Heart left ventricle (tissue), 16 donors: ENCODE results near the gene PACRG. TPM values are rescaled to one million over a fixed set of nuclear protein-coding genes. Genes with fewer than 3 reads are reported as not detected.

Experiments used
- ATAC-seq, 4 donors: fragments of 200-7000 bp; cut with Tn5 transposase; one replicate each; pipeline ENCODE4 v1.9.1; 2020 to 2022; ENCODE audit warnings: moderate library complexity in 4 of 4, mild to moderate bottlenecking in 3 of 4, moderate number of reproducible peaks in 1 of 4
- DNase-seq, 5 donors: peaks; one replicate each; pipeline ENCODE4 v3.0.0-alpha.2; 2020
- H3K27ac ChIP-seq, 12 donors: fragments of 200-600 bp; sonication (generic) in 4 of 12; one replicate each; pipeline versions ENCODE4 v1.5.0 to v1.8.0; 2016 to 2022; ENCODE audit warnings: mild to moderate bottlenecking in 2 of 12
- H3K27me3 ChIP-seq, 9 donors: fragments of 200-600 bp; sonication (generic) in 2 of 9; one replicate each; pipeline versions ENCODE4 v1.5.1 to v1.8.0; 2016 to 2022; ENCODE audit warnings: mild to moderate bottlenecking in 3 of 9
- H3K36me3 ChIP-seq, 9 donors: fragments of 200-600 bp; sonication (generic) in 2 of 9; one replicate each; pipeline versions ENCODE4 v1.5.0 to v1.8.0; 2018 to 2022; ENCODE audit warnings: mild to moderate bottlenecking in 2 of 9
- H3K4me1 ChIP-seq, 12 donors: fragments of 200-600 bp; sonication (generic) in 4 of 12; one replicate each; pipeline versions ENCODE4 v1.5.0 to v1.8.0; 2016 to 2022; ENCODE audit warnings: mild to moderate bottlenecking in 3 of 12
- H3K4me3 ChIP-seq, 12 donors: fragments of 200-600 bp; sonication (generic) in 4 of 12; one replicate each; pipeline versions ENCODE4 v1.5.0 to v1.8.0; 2017 to 2022; ENCODE audit warnings: mild to moderate bottlenecking in 9 of 12, moderate library complexity in 4 of 12
- H3K9me3 ChIP-seq, 12 donors: fragments of 200-600 bp; sonication (generic) in 4 of 12; one replicate each; pipeline versions ENCODE4 v1.5.0 to v1.8.0; 2016 to 2022; ENCODE audit warnings: mild to moderate bottlenecking in 1 of 12
- CTCF ChIP-seq, 12 donors: fragments of 200-600 bp; sonication (generic) in 4 of 12; IDR thresholded peaks; one replicate each; pipeline versions ENCODE4 v1.5.0 to v1.8.0; 2018 to 2022; ENCODE audit warnings: antibody characterized with exemption in 12 of 12, mild to moderate bottlenecking in 5 of 12
- POLR2A ChIP-seq, 2 donors: fragments of 450-650 bp; IDR thresholded peaks; one replicate each; pipeline ENCODE4 v1.6.1; 2017; ENCODE audit warnings: antibody characterized with exemption in 2 of 2, mild to moderate bottlenecking in 2 of 2, moderate library complexity in 2 of 2
- WGBS, 4 donors: extraction: QIAGEN DNeasy Blood & Tissue Kit in 2 of 4; methylation state at CpG; one replicate each; pipeline versions ENCODE4 v1.1.5 to v1.1.7; 2013 to 2018; 5-methylcytosine and 5-hydroxymethylcytosine counted together
- intact Hi-C, 10 donors: fragments of 100-400 bp; cut with DNase I; formaldehyde crosslinking; loops; one replicate each; pipeline versions ENCODE4 v1.11.1 to v1.14.2; 2022
- polyA plus RNA-seq, 2 donors: library from polyadenylated mRNA; stranded (reverse); fragments of 200-250 nt; gene quantifications; one replicate each; pipeline ENCODE4 v1.2.3, GENCODE V29; 2013
- total RNA-seq, 9 donors: library from RNA; depleted of rRNA in 2 of 9; stranded (reverse); fragments of >200 nt in 2 of 9; fragmentation: NEBNext Ultra II Directional in 3 of 9; extraction: Animal tissue kit (Norgen Biotek cat#: 25700) in 3 of 9; gene quantifications; one replicate each; pipeline versions ENCODE4 v1.1.0 to v1.2.4, GENCODE V29; 2016 to 2023
- donor health status: ischemic (EF 13 %, LVEDD 7.1; RV severe dilation, severe dysfunction).
- donor health status: healthy with polysubstance abuse.
- donor health status: DM: no; HTN: yes; CAD: no.
- donor health status: DM: no; HTN: no; CAD: no.
- donor health status: ischemic (EF 25% LVEDD 6.9; RV normal size, moderate dysfunction).
- donor health status: ischemic (EF 25% LVEDD 5.7; RV mildly dilated, moderate dysfunction).
- donor health status: healthy.
- donor health status: DM: yes; HTN: yes; CAD: no.
- donor health status: ischemic (EF 35%, LVEDD 5.7; RV mildly dilated, moderate dysfunction).
- donor health status: nonischemic (EF 11% LVEDD 7.7; RV severe dilation, severe dysfunction).
- donor health status: DM: yes; HTN: yes; CAD: no.
- donor health status: PGD.
- donor health status: ischemic (EF 29% LVEDD 5.4; RV normal size, mild dysfunction).
- donor health status: nonischemic (EF 23%, LVEDD 6.1; RV moderate dilation, normal function).

PACRG gene
- total and polyA plus RNA-seq, 11 donors: 2.0 to 83.3 (median 11.8) TPM

- DNase-seq: no peak
- 80 to 84% (median 82%) methylated on average over 4 of the region's 4 CpGs for WGBS, 4 donors
- ATAC-seq: peak in 1 of 4 donors; percentile 23
- no peak overlapping the region for H3K27ac ChIP-seq
- no peak for TF ChIP-seq CTCF (IDR thresholded peaks at IDR 0.05)
- no peak for TF ChIP-seq POLR2A (IDR thresholded peaks at IDR 0.05)
- intact Hi-C loops: loop anchor here in 4 of 10 donors (10.0 kb wide), 1 partner anchor 1750 kb away; no protein-coding TSS in a partner anchor
- no peak overlapping the region for H3K4me3 ChIP-seq
- no peaks in the 10 kb centered on the region for H3K27me3 ChIP-seq
- peaks cover 0 to 2% (median 0%) of the 10 kb centered on the region in 12 donors for H3K9me3 ChIP-seq
- H3K36me3 ChIP-seq: no peaks in the 10 kb centered on the region
- H3K4me1 ChIP-seq: no peaks in the 10 kb centered on the region
These were observed 447.5 kb downstream of the PACRG start for GRCh38 chr6:163175301-163175700.

DNA sequence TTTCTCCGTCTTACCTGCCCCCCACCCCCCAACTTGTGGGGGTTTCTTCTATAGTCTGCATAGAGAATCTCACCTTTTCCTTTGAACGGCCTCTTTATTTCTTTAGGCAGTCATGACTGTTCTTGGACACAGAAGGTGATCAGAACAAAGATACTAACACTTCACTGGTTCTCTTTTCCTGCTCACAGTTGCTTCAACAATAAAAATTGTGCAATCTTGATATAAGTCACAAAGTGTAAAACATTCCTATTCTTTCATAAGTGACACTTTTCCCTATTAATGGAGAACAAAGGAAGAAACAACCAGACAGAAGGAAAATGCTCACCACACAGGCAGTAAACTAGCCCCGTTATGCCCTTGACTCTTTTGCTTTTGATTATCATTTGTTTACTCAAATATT lies 448.3 kb downstream of the PACRG start:
- TF ChIP-seq POLR2A (IDR thresholded peaks at IDR 0.05) (no peak), CTCF (IDR thresholded peaks at IDR 0.05) (no peak)
- H3K9me3 ChIP-seq: no peaks in the 10 kb centered on the region
- H3K27ac ChIP-seq: no peak overlapping the region
- no peak for ATAC-seq
- H3K27me3 ChIP-seq: no peaks in the 10 kb centered on the region
- WGBS, 4 donors: 93 to 97% (median 95%) methylated on average over 3 of the region's 3 CpGs
- intact Hi-C loops: loop anchor here in 4 of 10 donors (10.0 kb wide), 1 partner anchor 1749 kb away; no protein-coding TSS in a partner anchor
- DNase-seq: no peak
- H3K4me1 ChIP-seq: peaks cover 0 to 7% (median 4%) of the 10 kb centered on the region in 12 donors
- H3K4me3 ChIP-seq: no peak overlapping the region
- no peaks in the 10 kb centered on the region for H3K36me3 ChIP-seq

DNA sequence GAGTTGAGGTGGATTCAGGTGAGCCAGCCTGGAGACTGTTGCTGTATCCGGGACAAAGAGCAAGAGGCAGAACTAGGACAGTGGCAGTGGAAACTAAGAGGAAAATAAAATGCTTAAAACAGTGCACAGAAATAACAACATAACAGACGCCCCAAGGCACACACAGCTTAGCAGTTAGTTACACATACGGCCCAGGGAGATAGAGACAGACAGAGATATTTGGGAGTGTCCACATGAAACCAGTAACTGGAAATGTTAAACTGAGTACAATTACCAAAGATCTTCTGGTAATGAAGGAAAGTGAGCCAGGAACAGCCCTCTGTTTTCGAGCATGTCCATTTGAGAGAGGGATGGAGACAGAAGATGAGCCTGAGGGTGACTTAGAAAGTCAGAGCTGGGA lies 449.2 kb downstream of the PACRG start:
- H3K27me3 ChIP-seq: no peaks in the 10 kb centered on the region
- intact Hi-C loops: loop anchor here in 4 of 10 donors (10.0 kb wide), 1 partner anchor 1748 kb away; no protein-coding TSS in a partner anchor
- no peak for TF ChIP-seq CTCF (IDR thresholded peaks at IDR 0.05)
- TF ChIP-seq POLR2A (IDR thresholded peaks at IDR 0.05): no peak
- 84 to 93% (median 90%) methylated on average over 4 of the region's 4 CpGs for WGBS, 4 donors
- no peak overlapping the region for H3K4me3 ChIP-seq
- H3K4me1 ChIP-seq: peaks cover 0 to 15% (median 10%) of the 10 kb centered on the region in 12 donors
- no peak overlapping the region for H3K27ac ChIP-seq
- no peaks in the 10 kb centered on the region for H3K36me3 ChIP-seq
- H3K9me3 ChIP-seq: no peaks in the 10 kb centered on the region
- DNase-seq (no peak), ATAC-seq (no peak)

DNA sequence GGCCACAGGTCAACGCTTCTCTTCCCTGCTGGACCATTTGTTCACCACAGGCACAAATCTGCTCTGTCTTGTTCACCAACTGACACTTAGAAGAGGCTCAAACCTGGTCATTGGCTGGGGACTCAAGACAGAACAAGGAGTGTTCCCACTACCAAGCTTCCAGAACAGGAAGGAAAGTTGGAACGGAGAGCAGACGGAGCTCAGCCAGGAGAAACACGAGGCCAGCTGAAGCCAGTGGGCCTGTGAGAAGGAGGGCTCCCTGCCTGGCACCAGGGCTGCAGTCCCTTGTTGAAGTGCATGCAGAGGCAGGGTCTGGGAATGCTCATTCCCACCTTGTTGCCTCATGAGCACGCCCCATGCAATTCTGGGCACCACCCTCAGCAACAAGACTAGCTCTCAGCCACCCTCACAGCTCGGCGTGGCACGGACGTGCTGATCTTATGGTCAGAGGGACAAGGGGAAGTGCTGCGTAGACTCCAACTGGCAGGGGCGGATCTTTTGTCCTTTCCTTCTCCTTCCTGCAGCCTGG lies 450.2 kb downstream of the PACRG start:
- Histone ChIP-seq H3K27ac (no peak overlapping the region), H3K4me1 (peaks cover 0 to 15% (median 10%) of the 10 kb centered on the region in 12 donors), H3K9me3 (no peaks in the 10 kb centered on the region), H3K4me3 (no peak overlapping the region), H3K27me3 (no peaks in the 10 kb centered on the region), H3K36me3 (no peaks in the 10 kb centered on the region)
- TF ChIP-seq CTCF (IDR thresholded peaks at IDR 0.05): no peak
- TF ChIP-seq POLR2A (IDR thresholded peaks at IDR 0.05): no peak
- intact Hi-C loops: loop anchor here in 4 of 10 donors (10.0 kb wide), 1 partner anchor 1747 kb away; no protein-coding TSS in a partner anchor
- 89 to 93% (median 92%) methylated on average over 10 to 11 of the region's 11 CpGs for WGBS, 4 donors
- ATAC-seq (no peak), DNase-seq (no peak)
